NCI-H2227 (cell line): ENCODE results near the gene RNU7-1.

Experiments used
- DNase-seq: peaks from one replicate; lab custom pipeline; 2025; ENCODE audit not compliant: unreplicated experiment; lab: John Stamatoyannopoulos, UW

The RNU7-1 gene

DNA sequence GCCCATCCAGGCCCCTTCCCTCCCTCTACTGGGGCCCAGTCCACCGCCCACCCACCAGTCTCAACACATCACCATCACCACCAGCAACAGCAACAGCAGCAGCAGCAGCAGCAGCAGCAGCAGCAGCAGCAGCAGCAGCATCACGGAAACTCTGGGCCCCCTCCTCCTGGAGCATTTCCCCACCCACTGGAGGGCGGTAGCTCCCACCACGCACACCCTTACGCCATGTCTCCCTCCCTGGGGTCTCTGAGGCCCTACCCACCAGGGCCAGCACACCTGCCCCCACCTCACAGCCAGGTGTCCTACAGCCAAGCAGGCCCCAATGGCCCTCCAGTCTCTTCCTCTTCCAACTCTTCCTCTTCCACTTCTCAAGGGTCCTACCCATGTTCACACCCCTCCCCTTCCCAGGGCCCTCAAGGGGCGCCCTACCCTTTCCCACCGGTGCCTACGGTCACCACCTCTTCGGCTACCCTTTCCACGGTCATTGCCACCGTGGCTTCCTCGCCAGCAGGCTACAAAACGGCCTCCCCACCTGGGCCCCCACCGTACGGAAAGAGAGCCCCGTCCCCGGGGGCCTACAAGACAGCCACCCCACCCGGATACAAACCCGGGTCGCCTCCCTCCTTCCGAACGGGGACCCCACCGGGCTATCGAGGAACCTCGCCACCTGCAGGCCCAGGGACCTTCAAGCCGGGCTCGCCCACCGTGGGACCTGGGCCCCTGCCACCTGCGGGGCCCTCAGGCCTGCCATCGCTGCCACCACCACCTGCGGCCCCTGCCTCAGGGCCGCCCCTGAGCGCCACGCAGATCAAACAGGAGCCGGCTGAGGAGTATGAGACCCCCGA, 6.8 kb upstream of the RNU7-1 start:
- peak; percentile 33 for DNase-seq

DNA sequence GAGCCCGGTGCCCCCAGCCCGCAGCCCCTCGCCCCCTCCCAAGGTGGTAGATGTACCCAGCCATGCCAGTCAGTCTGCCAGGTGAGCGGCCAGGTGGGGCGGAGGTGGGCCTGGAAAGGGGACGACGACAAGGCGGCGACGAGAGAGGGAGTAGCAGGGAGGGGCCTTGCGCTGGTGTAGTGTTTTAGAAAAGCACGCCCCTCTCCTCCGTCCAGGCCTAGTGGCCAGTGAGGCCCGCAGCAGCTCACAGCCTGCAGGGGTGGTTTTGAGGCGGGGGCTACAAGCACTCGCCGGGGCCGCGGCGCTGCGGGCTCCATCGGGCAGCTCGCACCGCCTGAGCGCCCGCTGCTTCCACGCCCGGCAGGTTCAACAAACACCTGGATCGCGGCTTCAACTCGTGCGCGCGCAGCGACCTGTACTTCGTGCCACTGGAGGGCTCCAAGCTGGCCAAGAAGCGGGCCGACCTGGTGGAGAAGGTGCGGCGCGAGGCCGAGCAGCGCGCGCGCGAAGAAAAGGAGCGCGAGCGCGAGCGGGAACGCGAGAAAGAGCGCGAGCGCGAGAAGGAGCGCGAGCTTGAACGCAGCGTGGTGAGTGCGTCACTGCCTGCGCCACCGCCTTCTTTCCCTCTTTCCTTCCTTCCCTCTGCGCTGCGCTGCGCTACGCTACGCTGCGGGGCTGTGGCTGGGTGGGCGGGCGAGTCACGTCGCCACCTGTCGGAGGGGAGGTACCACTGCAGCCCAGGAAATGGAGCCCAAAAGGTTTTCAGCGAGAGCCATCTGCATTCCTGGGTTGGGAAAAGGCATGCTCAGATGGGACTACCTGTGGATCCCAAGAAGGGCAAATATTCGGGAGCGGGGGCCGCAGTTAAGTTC, 5.9 kb upstream of the RNU7-1 start:
- DNase-seq = peak; percentile 95

DNA sequence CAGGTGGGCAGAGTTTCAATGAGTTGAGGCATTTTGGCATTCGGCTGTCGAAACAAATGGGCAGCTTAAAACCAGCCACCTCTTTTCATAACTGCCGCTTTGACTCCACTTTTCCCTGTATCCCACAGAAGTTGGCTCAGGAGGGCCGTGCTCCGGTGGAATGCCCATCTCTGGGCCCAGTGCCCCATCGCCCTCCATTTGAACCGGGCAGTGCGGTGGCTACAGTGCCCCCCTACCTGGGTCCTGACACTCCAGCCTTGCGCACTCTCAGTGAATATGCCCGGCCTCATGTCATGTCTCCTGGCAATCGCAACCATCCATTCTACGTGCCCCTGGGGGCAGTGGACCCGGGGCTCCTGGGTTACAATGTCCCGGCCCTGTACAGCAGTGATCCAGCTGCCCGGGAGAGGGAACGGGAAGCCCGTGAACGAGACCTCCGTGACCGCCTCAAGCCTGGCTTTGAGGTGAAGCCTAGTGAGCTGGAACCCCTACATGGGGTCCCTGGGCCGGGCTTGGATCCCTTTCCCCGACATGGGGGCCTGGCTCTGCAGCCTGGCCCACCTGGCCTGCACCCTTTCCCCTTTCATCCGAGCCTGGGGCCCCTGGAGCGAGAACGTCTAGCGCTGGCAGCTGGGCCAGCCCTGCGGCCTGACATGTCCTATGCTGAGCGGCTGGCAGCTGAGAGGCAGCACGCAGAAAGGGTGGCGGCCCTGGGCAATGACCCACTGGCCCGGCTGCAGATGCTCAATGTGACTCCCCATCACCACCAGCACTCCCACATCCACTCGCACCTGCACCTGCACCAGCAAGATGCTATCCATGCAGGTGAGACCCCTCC, 5.0 kb upstream of the RNU7-1 start:
- no peak for DNase-seq

DNA sequence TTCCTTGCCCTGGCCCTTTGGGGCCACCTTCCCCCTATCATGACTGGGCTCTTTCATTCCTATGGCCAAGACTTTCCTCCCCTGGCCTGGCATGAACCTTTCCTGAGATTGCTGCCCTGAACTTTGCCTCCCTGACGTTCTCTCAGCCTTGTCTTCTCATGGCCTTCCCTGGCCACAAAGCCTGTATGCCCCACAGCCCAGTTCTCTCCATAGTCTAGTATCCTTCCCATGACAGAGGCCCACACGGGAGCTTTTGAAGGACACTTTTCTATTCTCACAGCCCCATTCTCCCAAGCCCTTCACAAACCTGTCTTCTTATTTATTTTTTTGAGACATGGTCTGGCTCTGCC, 4.5 kb upstream of the RNU7-1 start:
- DNase-seq = no peak

DNA sequence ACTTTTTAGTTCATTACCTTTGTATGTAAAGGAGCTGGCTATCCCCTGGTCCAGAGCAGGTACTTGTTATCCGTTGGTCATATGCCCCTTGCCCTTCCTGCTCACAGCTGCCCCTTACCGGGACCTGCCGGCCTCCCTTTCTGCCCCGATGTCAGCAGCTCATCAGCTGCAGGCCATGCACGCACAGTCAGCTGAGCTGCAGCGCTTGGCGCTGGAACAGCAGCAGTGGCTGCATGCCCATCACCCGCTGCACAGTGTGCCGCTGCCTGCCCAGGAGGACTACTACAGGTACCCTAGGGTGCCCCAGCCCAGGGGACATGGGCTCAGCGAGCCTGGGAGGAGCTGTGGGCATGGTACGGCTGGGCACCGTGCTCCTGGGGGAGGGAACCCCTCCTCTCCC, 2.3 kb upstream of the RNU7-1 start:
- DNase-seq = no peak

DNA sequence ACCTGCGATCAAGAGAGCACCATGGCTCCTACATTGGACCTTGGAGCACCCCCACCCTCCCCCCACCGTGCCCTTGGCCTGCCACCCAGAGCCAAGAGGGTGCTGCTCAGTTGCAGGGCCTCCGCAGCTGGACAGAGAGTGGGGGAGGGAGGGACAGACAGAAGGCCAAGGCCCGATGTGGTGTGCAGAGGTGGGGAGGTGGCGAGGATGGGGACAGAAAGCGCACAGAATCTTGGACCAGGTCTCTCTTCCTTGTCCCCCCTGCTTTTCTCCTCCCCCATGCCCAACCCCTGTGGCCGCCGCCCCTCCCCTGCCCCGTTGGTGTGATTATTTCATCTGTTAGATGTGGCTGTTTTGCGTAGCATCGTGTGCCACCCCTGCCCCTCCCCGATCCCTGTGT, 1.8 kb upstream of the RNU7-1 start:
- no peak for DNase-seq

DNA sequence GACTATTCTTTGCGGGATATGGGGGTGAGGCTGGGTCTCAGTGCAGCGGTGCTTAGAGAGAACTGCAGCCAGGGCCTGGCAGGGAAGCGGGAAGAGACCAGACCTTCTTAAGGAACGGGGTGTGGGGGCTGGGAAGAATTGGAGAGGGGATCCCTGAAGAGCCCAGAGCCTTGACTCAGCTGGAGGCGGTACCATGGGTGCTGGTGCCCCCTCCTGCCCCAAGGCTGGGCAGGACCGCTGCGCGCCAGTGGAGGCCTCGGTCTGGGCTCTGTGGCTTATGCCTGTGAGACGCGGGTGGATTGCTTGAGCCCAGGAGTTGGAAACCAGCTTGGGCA, 1.3 kb upstream of the RNU7-1 start:
- no peak for DNase-seq

DNA sequence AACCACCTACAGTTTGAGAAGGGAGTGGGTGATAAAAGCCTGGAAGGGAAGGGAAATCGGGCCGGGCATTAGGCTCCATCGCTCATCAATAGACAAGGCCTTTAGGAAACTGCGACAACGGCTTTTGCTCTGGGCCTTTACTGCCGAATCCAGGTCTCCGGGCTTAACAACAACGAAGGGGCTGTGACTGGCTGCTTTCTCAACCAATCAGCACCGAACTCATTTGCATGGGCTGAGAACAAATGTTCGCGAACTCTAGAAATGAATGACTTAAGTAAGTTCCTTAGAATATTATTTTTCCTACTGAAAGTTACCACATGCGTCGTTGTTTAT, 261 bp upstream of the RNU7-1 start:
- peak; percentile 87 for DNase-seq

DNA sequence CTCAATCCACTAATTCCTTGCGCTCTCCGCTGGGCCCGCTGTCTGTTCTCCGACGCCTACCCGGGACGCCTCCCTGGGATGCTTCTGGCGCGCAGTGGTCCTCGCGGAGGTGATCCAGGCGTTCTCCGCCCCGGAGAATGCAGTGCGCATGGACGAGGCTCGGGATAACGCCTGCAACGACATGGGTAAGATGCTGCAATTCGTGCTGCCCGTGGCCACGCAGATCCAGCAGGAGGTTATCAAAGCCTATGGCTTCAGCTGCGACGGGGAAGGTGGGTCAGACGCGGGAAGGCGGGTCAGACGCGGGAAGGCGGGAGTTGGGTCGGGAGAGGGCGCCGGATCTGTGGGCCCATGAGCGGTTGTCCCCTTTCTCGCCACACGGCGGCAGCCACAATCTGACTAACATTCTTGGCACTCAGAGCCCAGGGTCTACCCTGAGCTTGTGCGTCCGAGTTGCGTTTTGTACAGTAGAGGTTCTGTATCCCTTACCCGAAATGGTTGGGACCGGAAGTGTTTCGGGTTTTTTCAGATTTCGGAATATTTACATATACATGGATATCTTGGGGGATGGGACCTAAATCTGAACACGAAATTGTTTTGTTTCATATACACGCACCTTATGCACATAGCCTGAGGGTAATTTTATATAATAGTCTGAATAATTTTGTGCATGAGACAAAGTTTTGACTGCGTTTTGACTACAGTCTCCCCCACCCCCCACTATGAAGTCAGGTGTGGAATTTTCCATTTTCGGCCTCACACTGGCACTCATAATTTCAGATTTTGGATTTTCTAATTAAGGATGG, 968 bp downstream of the RNU7-1 start:
- peak; percentile 92 for DNase-seq

DNA sequence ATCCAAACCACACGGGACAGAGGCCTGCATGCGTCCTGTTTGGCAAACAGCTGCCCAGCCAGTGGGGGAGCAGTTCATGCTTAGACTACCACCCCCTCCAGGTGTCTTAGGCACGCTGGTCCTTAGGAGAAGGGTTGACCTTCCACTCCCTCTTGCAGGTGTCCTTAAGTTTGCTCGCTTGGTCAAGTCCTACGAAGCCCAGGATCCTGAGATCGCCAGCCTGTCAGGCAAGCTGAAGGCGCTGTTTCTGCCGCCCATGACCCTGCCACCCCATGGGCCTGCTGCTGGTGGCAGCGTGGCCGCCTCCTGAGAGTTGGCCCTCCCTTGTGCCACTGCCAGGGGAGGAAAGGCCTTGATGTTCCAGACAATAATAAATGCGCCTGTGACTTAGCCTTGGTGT, 2.0 kb downstream of the RNU7-1 start:
- DNase-seq = no peak

DNA sequence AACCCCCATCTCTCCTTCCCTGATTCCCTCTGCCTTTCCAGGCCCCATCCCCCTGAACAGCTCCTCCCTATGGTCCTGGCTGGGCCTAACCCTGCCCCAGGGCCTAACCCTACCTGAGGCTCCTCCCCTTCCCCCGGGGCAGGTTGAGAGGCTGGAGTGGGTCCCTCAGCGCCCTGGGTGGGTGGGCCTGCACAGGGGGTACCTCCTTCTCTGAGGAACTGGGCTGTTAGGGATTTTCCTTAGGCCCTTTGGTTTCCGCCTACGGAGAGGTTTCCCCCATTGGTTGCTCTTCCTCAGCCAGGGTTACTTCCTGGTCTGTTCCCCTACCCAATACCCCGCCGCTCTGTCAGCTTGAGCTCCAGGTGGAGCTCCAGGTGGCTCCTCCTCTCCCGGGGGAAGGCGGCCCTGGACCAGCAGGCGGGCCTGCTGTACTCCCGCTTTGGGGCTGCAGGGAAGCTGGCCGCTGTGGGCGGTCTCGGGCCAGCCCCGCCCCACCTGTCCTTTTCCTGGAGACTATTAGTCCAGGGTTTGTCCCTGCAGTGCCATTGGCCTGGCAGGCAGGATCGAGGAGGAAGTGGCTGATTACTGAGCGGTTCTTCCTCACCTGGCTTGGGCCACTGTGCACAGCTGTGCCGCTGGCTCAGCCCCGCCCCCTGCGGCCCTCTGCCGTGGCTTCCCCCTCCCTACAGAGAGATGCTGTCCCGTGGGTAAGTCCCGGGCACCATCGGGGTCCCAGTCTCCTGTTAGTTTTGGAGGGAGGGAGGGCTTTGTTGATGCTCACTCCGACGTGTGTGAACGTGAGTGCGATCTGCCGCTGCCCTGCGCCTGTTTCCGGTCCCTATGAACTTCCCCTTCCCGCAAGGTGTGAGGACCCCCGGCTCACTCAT, 2.7 kb downstream of the RNU7-1 start:
- DNase-seq = peak; percentile 87

DNA sequence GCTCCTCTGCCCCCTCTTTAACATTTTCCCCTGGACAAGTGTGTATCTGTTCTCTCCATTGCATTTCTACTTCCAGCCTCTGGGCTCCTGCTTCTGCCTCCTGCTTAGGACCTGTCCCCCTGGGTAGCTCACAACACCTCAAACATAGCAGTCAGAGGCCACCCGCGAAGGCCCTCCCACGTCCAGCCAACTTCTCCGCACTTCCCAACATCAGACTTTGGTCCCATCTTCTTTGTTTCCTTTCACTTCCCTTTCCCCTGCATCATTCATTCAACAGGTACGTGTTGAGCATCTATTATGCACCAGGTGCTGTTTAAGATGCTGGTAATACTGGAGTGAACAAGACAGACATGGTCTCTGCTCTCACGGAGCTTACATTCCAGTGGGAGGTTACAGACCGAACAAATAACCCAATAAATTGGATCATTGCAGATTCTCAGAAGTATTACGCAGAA, 3.3 kb downstream of the RNU7-1 start:
- DNase-seq = no peak

DNA sequence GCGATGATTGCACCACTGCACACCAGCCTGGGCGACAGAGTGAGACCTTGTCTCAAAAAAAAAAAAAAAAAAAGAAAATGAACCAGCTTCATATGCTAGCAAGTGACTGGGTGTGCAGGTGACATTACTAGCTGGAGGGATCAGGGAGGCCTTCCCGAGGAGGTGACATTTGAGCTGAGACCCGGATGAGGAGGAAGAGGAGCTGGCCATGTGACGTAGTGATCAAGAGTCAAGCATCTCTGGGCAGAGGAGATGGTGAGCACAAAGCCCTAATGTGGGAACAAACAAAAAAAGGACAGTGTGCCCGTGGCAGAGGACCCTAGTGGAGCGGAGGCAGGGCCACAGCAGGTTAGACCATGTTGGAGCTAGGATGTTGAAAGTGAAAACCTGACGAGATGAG, 4.0 kb downstream of the RNU7-1 start:
- DNase-seq = no peak

DNA sequence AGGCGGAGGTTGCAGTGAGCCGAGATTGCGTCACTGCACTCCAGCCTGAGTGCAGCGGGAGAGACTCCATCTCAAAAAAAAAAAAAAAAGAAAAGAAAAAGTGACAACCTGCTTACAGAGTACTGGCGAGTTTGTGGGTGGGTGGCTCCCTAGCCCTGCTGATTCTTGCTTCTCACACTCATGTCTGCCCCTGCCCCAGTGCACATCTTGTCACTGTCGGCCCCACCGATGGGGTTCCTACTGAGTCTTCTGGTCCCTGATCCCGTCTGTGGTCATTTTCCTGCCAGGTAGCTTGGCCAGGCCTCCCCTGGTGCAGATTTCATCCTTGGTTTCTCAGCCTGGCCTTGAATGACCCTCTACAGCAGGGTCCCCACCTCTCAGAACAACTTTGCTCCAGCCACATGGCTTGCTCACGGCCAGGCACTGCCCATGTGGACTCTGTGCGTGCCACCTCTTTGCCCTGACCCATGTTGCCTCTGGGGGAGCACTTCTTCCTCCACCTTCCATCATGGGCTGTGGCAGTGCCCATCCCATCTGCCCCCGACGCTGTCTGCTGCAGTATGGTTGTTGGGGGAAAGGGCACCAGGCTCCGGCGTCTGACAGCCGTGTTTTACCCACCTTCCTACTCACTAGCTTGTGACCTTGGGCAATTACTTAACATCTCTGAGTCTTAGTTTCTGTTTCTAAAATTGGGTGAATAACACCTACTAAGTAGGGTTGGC, 5.4 kb downstream of the RNU7-1 start:
- no peak for DNase-seq

DNA sequence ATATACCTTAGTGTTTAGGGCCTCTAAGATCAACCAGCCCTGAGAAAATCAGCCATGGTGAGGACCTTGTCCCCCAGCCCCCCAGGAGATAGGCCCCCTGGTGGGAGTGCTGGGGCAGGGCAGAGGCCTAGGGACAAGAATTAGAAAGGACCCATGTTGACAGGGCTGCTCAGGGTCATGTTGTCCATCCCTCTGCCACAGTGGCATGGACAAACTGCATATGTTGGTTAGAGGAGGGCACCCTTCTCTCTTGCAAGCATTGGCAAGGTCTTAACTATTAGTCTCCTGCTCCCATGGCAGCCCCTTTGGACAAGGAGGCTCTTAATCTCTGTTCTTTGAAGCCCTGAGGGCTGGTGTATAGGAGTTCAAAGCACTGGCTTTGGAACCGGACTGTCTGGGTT, 6.8 kb downstream of the RNU7-1 start:
- DNase-seq = no peak

DNA sequence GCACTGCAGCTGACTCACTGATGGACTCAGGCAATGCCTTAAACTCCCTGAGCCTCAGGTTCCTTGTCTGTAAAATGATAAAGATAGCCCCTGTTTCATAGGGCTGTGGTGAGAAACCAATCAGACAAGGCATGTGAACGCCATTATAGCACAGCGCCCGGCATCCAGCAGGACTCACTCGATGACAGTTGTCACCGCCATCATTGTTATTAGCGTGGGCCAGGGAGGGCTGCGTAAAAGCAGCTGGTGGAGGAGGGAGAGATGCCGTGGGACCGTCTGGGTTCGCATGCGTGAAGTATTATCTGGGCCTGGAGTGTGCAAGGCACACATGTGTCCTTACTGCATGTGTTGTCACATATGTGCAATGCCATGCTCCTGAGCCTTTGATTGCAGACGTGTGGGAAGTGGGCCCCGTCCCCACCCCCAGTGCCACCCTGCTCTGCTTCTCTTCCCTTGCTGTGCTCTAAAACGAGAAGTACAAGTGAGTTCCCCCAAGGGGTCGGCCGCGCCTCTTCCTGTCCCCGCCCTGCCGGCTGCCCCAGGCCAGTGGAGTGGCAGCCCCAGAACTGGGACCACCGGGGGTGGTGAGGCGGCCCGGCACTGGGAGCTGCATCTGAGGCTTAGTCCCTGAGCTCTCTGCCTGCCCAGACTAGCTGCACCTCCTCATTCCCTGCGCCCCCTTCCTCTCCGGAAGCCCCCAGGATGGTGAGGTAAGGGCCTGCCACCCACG, 7.4 kb downstream of the RNU7-1 start, which contains the start of gene PTPN6:
Gene PTPN6, plus strand, starts transcription at position 546 of the 730 bp plus-strand sequence. Its CDS starts 157 bp downstream, at position 703.
- DNase-seq = no peak

DNA sequence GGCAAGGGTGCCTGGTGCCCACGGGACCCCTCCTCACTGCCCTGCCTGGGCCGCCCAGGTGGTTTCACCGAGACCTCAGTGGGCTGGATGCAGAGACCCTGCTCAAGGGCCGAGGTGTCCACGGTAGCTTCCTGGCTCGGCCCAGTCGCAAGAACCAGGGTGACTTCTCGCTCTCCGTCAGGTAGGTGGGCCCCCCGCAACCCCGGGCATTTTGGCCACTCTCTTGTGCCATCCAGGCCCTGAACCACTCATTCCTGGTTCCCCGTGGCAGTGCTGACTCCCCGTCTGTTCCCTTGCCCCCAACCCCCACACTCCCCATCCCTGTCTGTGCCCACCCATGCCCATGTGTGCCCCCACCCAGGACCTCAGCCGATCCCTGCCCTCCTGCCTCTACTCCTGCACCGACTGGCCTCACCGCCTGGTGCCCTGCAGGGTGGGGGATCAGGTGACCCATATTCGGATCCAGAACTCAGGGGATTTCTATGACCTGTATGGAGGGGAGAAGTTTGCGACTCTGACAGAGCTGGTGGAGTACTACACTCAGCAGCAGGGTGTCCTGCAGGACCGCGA, 8.0 kb downstream of the RNU7-1 start:
- DNase-seq = no peak
